NCI-H1417 (cell line): Measurements from ENCODE around the gene CTSZ.
"Not testable (repeated sequence)": the region's sequence is repeated elsewhere in the genome, so short reads cannot be mapped to it uniquely, and the experiment has no call there.

Experiments
- DNase-seq, 3 experiments: peaks; one replicate each; lab custom pipeline; 2025; lab: John Stamatoyannopoulos, UW

Gene CTSZ

DNA sequence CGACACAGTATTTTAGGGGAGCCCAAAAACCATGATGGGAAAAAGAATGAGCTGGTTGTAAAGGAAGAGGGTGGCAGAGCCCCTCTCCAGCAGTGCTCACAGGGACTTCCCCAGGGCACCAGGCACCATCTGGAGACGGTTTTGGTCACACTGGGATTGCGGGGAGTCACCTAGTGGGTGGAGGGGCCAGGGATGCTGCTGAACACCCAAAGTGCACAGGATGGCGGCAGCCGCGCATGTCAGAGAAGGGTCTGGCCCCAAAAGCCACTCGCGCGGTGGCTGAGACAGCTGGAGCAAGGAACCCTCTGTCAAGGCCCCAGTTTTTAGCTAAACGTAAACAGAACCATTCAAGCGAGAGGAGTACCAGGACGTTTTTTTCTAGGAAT is 10.8 kb downstream of the CTSZ start:
- DNase-seq = no peak

DNA sequence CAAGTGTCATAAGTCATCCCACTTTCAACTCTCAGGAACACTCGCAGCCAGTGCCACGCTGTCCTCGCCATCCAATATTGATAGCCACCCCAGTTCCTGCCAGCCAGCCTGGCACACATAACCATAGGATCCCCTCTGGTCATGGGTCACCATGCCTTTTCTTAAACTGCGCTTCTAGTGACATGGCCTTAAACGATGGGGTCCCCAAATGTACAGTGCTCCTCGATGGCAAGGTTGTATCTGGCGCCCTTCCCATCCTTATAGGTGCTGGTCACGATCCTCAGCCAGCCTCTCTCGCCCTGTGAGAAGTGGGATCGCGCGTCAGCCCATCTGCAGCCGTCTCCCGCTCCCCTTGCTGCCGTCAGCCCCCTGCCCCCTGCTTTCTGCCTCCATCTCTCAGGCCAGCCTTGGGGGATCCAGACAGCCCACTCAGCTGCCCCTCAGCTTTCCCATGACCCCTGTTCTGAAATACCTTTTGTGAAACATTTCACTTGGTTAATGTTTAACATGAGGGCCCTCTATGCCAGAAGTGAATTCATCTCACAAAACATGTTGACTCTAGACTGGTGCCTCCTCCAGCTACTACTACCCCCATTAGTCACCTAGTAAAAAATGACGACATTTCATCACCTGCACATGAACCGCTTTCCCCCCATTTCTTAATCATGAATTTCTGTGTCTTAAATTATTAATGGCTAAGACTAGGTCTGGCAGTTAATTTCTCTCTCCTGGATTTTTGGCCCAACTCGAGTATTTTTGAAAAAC is 11.4 kb downstream of the CTSZ start:
- no peak for DNase-seq

DNA sequence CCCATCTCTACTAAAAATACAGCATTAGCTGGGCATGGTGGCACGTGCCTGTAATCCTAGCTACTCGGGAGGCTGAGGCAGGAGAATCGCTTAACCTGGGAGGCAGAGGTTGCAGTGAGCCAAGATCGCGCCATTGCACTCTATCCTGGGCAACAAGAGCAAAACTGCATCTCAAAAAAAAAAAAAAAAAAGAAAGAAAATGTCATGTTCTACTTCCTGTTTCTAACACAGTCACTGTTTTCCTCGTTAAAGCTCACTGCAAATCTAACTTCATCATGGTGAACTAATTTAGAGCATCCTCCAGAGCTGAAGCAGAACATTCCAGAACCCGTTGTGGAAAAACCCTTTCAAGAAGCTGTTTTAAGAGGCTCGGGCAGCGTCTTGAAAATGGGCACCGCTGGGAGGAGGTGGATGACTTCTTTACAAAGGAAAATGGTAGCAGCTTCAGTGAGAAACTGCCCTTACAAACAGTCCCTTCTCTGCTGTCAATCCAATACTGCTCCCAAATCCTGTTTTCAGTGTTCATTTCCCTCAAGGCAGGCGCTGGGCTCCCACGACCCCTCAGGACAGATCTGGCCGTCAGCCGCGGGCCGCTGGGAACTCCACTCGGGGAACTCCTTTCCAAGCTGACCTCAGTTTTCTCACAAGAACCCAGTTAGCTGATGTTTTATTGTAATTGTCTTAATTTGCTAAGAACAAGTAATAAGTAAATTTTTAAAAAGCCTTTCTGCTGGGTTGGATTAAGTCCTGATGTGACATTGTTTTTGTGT is 12.5 kb downstream of the CTSZ start:
- no peak for DNase-seq

DNA sequence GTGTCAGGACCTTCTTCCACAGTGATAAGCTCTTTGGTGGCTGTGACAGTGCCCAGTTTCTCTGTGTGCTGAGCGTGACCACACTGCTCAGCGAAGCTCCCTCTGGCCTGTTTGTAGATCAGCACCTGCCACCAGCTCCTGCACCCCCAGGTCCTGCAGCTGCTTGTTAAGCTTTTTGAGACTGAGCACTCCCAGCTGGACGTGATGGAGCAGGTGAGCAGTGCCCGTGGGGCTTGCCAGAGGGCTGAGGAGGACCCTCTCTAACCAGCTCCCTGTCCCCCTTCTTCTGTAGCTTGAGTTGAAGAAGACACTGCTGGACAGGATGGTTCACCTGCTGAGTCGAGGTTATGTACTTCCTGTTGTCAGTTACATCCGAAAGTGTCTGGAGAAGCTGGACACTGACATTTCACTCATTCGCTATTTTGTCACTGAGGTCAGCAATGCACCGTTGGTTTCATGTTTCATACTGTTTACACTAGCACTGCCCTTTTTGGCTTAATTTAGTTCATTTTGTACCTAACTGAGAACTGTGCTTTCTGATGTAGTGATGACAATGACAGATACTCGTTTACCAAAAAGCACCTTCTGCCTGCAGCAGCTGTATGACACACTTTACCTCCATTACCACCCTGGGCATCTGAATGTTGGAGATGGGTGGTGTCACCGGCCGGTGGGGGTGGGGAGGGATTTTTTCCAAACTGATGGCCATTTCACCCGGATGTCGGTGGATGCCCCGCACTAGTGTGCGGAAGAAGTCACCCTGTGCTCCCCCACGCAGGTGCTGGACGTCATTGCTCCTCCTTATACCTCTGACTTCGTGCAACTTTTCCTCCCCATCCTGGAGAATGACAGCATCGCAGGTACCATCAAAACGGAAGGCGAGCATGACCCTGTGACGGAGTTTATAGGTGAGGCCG is 13.5 kb downstream of the CTSZ start:
- no peak for DNase-seq

DNA sequence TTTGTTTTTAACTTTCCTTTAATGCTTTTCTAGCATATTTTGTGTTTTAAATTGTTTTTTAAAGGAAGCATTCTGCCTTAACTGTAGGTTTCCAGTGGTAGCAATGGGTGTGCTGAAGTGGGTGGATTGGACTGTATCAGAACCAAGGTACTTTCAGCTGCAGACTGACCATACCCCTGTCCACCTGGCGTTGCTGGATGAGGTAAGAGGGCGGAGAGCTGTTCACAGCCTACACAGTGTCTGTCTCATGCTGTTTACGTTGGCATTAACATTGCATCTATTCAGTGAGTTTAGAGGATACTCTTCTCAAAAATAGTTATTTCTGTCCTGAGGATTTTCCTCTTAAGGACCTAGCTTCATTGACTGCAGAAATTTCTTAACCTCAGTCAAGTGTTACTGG is 14.1 kb downstream of the CTSZ start:
- no peak for DNase-seq

DNA sequence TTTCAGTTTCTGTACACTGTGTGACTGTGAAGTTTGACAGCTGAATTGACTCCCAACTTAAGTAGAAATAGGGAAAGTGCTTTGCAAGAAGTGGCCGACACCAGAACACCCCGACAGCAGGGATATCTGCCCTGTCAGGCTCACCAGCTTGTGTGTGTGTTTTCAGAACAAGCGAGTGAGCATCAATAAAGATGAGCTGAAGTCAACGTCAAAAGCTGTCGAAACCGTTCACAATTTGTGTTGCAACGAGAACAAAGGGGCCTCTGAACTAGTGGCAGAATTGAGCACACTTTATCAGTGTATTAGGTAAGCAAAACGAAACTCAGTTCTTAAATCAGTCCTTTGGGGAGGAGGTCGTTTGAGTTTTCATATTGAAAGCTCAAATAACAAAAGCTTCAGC is 15.3 kb downstream of the CTSZ start:
- DNase-seq = no peak

DNA sequence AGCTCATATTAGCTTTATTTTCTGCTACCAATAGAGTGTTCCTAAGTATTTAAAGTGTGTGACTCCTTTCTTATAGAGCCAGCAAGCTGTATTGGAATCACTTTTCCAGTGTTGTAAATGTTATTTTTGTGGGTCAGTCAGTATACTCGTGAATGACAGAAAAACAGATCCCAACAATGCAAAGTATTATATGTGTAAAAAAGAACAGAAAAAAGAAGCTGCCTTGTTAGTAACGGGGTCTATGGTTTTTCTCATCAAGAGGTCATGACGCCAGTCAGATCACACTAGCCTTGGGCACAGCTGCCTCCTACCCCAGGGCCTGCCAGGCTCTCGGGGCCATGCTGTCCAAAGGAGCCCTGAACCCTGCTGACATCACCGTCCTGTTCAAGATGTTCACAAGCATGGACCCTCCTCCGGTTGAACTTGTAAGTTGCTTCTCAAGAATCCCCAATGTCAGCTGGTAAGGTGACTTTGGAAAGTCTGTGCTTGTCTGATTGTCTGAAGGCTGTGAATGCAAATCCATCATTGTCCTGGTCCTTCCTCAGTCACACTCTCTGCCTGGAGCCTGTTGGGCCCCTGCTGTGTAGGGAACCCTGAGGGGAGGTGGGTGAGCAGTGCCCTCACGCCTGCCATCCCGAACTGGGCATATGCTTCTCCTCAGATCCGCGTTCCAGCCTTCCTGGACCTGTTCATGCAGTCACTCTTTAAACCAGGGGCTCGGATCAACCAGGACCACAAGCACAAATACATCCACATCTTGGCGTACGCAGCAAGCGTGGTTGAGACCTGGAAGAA is 16.2 kb downstream of the CTSZ start:
- DNase-seq = no peak

DNA sequence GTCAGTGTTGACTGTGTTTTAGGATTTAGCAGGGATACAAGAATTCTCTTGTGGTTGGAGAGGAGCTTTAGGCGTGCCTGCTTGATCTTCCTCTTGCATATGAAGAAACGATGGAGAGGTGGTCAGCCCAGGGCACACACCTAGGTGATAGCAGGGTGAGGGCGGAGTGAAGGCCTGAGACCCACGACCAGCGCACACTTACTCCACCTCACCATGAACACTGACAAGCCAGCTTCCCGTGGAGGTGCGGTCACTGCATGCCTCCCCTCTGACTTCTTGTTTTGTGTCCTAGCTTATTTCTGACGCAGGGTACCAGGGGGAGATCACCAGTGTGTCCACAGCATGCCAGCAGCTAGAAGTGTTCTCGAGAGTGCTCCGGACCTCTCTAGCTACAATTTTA is 17.9 kb downstream of the CTSZ start:
- DNase-seq = no peak

DNA sequence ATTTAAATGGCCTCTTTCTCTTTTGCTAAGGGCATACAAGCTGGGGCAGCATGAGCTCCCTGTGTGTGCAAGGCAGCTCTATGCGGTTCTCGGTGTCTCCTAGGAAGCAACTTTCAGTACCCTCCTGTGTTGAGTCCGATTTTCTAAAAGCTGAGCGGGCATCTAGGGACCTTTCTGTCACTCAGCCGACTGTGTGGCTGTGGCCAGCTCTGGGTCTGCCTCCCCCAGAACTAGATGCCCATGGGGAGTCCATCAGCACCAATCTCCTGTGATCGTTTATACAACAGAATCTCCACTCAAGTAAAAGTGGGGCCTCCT is 18.5 kb downstream of the CTSZ start:
- no peak for DNase-seq

DNA sequence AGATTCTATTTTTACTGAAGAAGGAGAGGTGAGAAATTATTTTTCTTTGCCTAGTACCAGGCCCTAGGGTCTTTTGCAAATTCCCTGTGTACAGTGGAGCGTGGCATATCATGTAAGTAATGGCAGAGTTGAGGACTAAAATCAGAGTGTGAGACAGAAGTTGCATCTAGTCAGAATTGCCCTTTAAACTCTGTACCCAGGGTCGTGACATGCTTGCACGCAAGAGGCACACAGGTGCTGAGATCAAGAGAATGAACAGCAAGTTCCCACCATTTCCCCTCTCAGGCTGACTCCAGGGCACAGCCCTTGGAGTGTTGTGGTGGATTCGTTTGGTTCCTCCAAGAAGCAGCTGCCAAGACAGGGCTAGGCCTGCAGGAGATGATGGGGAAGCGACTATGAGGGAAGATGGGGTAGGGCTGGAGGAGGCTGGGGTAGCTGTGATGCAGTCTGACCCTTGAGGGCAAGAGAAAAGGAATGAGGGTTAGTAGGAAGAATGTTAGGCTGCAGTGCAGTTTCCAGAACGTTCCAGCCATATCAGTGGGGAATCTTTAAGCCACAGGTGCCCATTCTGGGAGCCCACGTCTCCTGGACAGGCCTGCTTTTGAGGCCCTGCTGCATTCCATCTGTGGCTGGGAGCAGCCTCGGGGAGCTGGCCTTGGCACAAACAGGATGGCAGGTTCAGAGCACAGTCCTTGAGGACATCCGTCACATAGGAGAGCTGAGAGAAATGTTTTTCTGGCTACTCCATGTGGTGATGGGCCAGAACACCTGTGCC is 19.1 kb downstream of the CTSZ start:
- no peak for DNase-seq

DNA sequence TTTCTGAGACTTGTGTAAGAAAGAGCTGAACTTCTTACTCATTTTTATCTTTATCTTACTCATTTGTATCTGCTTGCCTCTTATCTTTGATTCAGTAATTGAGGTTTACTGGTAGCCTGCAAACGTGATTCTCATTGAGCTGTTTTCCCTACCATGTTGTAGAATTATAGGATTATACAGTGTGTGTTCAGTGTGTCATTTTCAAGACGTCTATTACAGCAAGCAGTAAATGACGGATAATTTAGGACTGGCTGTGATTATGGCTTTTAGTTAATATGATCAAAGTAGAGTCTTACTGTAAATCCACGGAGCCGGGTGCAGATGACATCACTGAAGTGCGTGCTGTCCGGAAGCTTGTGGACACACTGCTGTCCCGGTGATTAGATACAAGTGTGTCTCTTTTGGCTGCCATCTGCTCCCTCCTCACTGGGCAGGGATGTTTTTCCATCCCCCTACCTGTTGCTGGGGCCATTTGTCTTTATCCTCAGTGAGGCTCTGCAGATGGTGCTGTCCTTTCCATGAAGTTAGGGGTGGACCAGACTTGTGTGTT is 20.0 kb downstream of the CTSZ start:
- no peak for DNase-seq

DNA sequence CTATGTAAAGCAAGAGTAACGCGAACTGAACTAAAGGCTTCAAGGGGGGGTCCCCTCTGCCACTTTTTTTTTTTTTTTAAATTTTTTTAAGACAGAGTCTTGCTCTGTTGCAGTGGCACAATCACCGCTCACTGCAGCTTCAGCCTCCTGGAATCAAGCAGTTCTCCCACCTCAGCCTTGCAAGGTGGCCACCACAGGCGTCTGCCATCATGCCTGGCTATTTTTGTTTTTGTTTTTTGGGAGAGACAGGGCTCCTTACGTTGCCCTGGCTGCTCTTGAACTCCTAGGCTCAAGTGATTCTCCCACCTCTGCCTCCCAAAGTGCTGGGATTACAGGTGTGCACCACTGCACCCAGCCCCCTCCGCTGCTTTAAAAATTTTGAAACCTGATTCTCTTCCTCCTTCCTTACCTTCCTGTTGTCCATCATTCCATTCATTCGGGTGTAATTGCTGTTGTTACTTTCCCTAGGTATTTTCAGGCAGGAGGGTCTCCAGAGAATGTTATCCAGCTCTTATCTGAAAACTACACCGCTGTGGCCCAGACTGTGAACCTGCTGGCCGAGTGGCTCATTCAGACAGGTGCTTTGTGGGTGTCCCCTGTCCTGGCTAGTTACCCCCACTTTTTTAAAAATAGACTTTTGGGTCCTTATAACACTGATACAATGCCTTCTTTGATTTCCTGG is 20.6 kb downstream of the CTSZ start:
- no peak for DNase-seq

DNA sequence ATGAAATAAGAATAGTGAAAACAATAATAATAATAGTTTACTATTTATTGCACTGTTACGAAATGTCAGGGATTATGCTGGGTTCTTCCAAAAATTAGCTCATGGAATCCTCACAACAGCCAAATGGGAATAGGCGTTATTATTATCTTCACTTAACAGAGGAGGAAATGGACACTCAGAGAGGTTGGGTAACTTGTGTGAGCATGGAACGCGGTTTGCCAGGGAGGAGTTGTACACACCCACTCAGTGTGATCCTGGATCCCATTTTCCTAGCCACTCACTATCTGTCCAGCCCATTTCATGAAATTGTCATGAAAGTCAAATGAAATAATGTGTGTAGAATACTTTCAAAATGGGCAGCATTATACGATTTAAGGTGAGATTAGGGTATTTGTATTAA is 21.4 kb downstream of the CTSZ start:
- no peak for DNase-seq

DNA sequence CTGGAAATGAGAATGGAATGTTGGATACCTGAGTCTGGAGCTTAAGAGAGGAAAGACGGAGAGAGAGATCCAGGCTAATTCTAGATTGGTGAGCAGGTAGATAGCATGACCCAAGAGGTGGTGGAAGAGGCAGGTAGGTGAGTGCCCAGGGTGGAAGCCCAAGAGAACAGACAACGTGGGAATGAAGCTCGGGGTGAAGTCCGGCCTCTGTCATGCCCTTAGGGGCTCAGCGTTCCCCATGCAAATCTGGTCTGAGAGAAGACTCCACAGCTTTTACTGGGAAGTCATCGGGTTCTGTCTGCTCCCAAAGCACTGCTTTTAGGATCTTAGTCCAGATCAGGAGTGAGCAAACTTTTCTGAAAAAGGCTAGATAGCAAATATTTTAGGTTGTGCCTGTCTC is 22.4 kb downstream of the CTSZ start:
- no peak for DNase-seq

DNA sequence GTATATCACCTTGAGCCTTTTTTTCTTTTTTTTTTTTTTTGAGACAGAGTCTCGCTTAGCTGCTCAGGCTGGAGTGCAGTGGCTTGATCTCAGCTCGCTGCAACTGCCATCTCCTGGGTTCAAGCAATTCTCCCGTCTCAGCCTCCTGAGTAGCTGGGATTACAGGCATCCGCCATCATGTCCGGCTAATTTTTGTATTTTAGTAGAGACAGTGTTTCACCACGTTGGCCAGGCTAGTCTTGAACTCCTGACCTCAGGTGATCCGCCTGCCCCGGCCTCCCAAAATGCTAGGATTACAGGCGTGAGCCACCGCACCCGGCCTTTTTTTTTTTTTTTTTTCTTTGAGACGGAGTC is 24.0 kb downstream of the CTSZ start:
- not testable (repeated sequence) for DNase-seq

DNA sequence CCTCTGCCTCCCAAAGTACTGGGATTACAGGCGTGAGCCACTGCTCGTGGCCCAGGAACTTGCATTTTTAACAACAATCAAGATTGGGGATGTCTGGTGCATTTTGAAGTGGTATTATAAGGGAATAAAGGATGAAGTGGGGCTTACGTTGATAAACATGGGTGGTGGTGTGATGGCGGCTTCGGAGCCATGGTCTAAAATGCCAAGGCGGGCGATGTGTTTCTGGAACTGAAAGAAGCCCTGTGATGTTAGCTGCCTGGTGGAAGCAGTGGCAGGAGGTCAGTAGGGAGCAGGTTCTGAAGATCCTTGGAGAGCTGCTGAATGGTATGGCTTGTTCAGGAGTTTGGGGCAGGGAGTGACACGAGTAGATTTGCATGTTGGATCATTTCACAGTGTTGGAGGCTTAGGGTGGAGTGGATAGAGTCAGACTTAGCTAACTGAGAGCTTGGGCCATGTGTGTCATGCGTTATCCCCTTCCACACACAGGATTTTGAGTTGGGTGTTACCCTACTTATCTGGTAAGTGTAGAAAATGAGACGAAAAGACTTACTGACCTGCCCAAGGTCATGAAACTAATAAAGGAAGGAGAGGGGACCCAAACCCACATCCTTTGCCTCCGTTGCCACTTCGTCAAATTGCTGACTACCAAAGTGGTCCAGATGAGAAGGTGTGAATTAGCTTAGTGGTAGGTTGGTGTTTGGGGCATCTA is 24.5 kb downstream of the CTSZ start:
- no peak for DNase-seq

DNA sequence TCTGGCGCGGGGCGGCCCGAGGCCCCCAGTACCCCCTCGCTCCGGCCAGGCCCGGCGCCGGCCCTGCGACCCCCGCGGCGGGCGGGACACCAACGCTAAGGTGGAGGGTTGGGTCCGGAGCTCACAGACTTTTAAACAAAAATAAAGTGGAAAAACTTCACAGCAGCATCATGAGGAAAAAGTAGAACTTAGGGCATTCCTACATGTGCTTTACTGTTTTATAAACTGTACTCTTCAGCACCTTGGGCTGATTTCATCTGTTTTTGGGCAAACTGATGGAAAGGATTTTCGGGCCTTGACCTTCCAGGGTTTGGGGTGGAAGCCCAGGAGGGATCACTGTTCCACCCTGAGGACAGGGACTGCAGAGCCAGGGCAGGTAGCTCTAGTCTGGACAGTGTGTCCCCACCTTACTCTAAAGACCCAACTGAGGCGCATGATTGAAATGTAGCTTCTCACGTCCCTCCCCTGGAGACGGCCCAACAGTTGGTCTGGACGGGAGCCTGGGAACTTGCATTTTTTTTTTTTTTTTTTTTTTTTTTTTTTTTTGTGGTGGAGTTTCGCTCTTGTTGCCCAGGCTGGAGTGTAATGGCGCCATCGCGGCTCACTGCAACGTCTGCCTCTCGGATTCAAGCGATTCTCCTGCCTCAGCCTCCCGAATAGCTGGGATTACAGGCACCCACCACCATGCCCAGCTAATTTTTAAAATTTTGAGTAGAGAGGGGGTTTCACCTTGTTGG is 25.3 kb downstream of the CTSZ start:
- DNase-seq = peak in 1 of 3 experiments; percentile 69

DNA sequence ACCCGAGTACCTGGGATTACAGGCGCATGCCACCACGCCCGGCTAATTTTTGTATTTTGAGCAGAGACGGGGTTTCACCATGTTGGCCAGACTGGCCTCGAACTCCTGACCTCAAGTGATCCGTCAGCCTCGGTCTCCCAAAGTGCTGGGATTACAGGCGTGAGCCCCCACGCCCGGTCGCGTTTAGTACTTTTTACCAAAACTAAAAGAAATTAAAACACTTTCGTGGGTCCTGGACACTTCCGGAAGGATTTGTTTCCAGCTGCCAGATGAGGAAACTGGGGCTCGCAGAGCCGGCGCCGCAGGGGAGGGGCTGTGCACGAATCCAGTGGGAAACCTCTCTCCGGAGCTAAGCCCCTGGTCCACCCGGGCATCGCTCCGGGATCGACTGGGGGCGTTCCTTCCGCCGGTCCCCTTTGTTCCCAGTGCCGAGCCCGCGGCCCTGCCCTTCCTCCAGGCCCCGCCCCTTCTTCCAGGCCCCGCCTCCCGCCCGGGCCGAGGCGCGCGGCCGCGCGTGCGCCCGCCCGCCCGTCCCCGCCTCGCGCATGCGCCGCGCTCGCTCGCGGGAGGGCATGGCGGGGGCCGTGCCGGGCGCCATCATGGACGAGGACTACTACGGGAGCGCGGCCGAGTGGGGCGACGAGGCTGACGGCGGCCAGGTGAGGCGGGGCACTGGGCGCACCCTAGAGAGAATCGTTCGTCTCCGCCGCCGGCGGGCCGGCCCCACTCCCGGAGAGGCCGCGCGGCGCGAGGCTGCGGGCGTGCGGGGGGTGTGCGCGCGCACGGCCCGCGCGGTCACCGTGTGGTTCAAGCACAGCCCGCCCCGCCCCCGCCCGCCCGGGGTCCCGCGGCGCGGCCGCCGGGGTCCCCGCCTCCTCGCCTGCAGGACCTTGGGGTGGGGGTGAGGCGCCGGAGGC is 26.1 kb downstream of the CTSZ start, which contains the start of gene NELFCD:
Gene NELFCD, plus strand, starts transcription at position 546 of the 917 bp plus-strand sequence. Its CDS starts 54 bp downstream, at position 600.
- DNase-seq = peak; percentile 86 to 94 (median 91)
